ENCODE data around the gene RUVBL1. TPM values are rescaled to one million over a fixed set of nuclear protein-coding genes. Genes with fewer than 3 reads are reported as not detected.

RUVBL1 gene
- total RNA-seq, 1 donor from 2014 or later = 40.6 TPM

GRCh38 chr3:128145279-128145678 is 21.7 kb upstream of the RUVBL1 start:
- no peak for TF ChIP-seq CTCF (IDR thresholded peaks at IDR 0.05; ENCODE audit: unreplicated experiment)
- H3K27ac Mint-ChIP-seq = no peak overlapping the region
- H3K4me1 Mint-ChIP-seq = no peaks in the 10 kb centered on the region
- peaks cover 21% of the 10 kb centered on the region for H3K27me3 Mint-ChIP-seq (ENCODE audit: low read depth)
- no peak overlapping the region for H3K4me3 Mint-ChIP-seq
- no peaks in the 10 kb centered on the region for H3K9me3 Mint-ChIP-seq
- no peaks in the 10 kb centered on the region for H3K36me3 Mint-ChIP-seq
- no peak for DNase-seq (ENCODE audit: low spot score in 2 of 2, unreplicated experiment in 2 of 2)

GRCh38 chr3:128144512-128145187 is 21.0 kb upstream of the RUVBL1 start:
- TF ChIP-seq CTCF (IDR thresholded peaks at IDR 0.05; ENCODE audit: unreplicated experiment) = no peak
- H3K27me3 Mint-ChIP-seq (ENCODE audit: low read depth) = peaks cover 23% of the 10 kb centered on the region
- no peaks in the 10 kb centered on the region for H3K9me3 Mint-ChIP-seq
- no peak for DNase-seq (ENCODE audit: low spot score in 2 of 2, unreplicated experiment in 2 of 2)
- H3K27ac Mint-ChIP-seq = no peak overlapping the region
- no peaks in the 10 kb centered on the region for H3K36me3 Mint-ChIP-seq
- no peak overlapping the region for H3K4me3 Mint-ChIP-seq
- H3K4me1 Mint-ChIP-seq = no peaks in the 10 kb centered on the region

DNA sequence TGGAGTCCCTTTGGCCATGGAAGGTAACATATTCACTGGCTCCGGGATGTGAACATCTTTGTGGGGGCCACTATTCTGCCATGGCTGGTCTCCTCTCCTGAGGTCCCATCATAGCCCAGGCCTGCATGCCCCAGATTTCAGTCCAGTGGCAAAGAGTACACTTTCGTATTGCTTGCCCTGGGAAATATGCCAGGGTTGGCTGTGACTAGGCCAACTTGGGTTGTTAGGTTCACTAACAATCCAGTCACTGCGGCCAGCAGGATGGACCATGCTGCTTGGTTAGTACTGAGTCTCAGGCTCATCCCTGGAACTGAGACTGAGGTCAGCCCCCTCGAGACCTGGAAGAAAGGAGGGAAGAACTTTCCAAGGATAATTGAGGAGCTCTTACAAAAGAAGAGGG is 19.9 kb upstream of the RUVBL1 start:
- H3K27me3 Mint-ChIP-seq (ENCODE audit: low read depth) = peaks cover 31% of the 10 kb centered on the region
- H3K36me3 Mint-ChIP-seq = no peaks in the 10 kb centered on the region
- no peak for DNase-seq (ENCODE audit: low spot score in 2 of 2, unreplicated experiment in 2 of 2)
- H3K4me3 Mint-ChIP-seq = no peak overlapping the region
- H3K9me3 Mint-ChIP-seq = peaks cover 6% of the 10 kb centered on the region
- H3K4me1 Mint-ChIP-seq = no peaks in the 10 kb centered on the region
- TF ChIP-seq CTCF (IDR thresholded peaks at IDR 0.05; ENCODE audit: unreplicated experiment) = no peak
- H3K27ac Mint-ChIP-seq = no peak overlapping the region

GRCh38 chr3:128133273-128133883 is 9.8 kb upstream of the RUVBL1 start:
- Mint-ChIP-seq H3K9me3 (peaks cover 12% of the 10 kb centered on the region), H3K4me3 (no peak overlapping the region), H3K27me3 (ENCODE audit: low read depth) (peaks cover 41% of the 10 kb centered on the region), H3K27ac (no peak overlapping the region), H3K36me3 (no peaks in the 10 kb centered on the region), H3K4me1 (no peaks in the 10 kb centered on the region)
- TF ChIP-seq CTCF (IDR thresholded peaks at IDR 0.05; ENCODE audit: unreplicated experiment) = no peak
- DNase-seq (ENCODE audit: low spot score in 2 of 2, unreplicated experiment in 2 of 2) = no peak

- Mint-ChIP-seq H3K4me3 (no peak overlapping the region), H3K27me3 (ENCODE audit: low read depth) (peaks cover 36% of the 10 kb centered on the region), H3K36me3 (no peaks in the 10 kb centered on the region), H3K27ac (no peak overlapping the region), H3K4me1 (no peaks in the 10 kb centered on the region), H3K9me3 (peaks cover 12% of the 10 kb centered on the region)
- no peak for TF ChIP-seq CTCF (IDR thresholded peaks at IDR 0.05; ENCODE audit: unreplicated experiment)
- no peak for DNase-seq (ENCODE audit: low spot score in 2 of 2, unreplicated experiment in 2 of 2)
These were observed 8.5 kb upstream of the RUVBL1 start for GRCh38 chr3:128131897-128132646.

All from mesothelial cell of epicardium (in vitro differentiated cells).